GM10266 (cell line): Measurements from ENCODE around the gene SOX6.
"Not testable (repeated sequence)": the region's sequence is repeated elsewhere in the genome, so short reads cannot be mapped to it uniquely, and the experiment has no call there.

ENCODE experiments used
- DNase-seq: peaks from one replicate; pipeline ENCODE4 v3.0.0; 2012; ENCODE audit errors: extremely low spot score
- TF ChIP-seq, protein P1 (sequence below): IDR thresholded peaks from 2 replicates; pipeline ENCODE4 v1.5.1; 2012; ENCODE audit warnings: mild to moderate bottlenecking, low read depth; ENCODE audit not compliant: control insufficient read depth, insufficient read depth; ENCODE audit errors: missing control alignments

The SOX6 gene

DNA sequence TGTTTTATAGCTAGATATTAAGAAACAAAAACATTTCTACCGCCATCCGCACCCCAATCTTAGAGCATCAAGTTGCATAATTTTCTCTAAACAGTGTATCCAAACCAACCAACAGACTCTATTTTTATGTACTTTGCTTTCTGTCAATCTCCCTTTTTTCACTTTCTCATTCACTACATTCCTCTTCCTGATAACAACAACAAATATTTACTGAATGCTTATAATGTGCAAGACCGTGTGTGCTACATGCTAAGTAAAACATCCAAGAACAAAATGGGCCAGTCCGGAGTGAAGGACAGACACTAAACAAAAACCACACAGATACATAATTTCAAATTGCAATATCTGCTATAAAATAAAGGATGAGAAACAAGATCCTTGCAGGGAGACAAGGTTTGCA is 38.6 kb upstream of the SOX6 start:
- TF ChIP-seq, protein P1, sequence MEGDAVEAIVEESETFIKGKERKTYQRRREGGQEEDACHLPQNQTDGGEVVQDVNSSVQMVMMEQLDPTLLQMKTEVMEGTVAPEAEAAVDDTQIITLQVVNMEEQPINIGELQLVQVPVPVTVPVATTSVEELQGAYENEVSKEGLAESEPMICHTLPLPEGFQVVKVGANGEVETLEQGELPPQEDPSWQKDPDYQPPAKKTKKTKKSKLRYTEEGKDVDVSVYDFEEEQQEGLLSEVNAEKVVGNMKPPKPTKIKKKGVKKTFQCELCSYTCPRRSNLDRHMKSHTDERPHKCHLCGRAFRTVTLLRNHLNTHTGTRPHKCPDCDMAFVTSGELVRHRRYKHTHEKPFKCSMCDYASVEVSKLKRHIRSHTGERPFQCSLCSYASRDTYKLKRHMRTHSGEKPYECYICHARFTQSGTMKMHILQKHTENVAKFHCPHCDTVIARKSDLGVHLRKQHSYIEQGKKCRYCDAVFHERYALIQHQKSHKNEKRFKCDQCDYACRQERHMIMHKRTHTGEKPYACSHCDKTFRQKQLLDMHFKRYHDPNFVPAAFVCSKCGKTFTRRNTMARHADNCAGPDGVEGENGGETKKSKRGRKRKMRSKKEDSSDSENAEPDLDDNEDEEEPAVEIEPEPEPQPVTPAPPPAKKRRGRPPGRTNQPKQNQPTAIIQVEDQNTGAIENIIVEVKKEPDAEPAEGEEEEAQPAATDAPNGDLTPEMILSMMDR, result no peak
- DNase-seq, result no peak

DNA sequence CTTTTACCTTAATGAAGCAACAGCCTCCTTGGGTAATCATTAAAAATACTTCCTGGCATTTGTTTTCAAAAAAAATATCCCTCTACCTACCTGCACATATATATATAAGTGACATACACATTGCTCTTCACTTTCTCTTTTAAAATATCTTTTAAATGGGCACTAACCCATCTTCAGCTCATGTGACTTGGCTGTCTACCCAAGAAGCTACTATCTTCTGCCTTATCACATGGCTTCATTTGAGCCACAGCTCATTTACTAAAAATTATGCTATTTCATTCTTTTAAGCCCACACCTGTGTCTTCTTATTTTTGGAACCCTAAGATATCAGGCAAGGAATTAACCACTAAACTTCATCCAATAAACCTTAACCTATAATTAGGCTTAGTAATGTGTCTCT is 37.0 kb upstream of the SOX6 start:
- TF ChIP-seq, protein P1, result no peak
- DNase-seq, result no peak

DNA sequence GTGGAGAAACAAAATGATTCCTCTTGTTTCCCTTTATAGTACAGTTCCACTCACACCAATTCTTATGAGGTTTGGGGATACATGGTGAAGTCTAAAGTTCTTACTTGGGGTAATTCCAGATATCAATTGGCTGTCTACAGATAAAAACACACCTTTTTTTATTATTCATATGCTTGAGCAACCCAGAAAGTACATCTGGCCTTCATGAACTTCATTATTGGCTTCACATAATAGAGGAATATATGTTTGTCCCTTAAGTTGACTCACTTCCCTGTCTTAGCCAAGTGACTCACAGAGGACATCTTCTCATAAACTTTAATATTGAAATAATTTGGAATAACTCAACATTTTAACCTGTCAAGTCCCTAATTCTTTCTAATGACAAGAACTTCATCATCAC is 36.3 kb upstream of the SOX6 start:
- no peak for DNase-seq
- TF ChIP-seq, protein P1, result no peak

DNA sequence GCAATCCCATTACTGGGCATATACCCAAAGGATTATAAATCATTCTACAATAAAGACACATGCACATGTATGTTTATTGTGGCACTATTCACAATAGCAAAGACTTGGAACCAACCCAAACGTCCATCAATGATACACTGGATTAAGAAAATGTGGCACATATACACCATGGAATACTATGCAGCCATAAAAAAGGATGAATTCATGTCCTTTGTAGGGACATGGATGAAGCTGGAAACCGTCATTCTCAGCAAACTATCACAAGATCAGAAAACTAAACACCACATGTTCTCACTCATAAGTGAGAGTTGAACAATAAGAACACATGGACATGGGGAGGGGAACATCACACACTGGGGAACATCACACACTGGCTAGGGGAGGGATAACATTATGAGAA is 34.5 kb upstream of the SOX6 start:
- not testable (repeated sequence) for DNase-seq

DNA sequence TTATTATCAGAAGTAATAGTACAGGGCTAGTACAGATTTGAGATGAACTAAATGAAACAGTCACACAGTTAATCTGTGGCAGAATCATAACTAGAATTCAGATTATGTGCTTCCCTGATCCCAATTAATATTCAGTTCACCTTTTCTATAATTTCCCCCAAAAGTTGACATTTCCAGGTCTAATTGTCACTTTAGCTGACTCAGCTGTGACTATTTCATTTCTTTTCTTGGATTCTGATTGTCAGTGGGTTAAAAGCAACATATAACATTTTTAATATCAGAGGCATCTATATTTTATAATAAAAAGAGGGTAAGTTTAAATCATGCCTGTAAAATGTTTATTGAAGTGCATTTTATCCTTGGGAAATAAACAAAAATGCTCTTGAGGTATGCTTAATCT is 28.8 kb upstream of the SOX6 start:
- no peak for DNase-seq
- TF ChIP-seq, protein P1, result no peak

DNA sequence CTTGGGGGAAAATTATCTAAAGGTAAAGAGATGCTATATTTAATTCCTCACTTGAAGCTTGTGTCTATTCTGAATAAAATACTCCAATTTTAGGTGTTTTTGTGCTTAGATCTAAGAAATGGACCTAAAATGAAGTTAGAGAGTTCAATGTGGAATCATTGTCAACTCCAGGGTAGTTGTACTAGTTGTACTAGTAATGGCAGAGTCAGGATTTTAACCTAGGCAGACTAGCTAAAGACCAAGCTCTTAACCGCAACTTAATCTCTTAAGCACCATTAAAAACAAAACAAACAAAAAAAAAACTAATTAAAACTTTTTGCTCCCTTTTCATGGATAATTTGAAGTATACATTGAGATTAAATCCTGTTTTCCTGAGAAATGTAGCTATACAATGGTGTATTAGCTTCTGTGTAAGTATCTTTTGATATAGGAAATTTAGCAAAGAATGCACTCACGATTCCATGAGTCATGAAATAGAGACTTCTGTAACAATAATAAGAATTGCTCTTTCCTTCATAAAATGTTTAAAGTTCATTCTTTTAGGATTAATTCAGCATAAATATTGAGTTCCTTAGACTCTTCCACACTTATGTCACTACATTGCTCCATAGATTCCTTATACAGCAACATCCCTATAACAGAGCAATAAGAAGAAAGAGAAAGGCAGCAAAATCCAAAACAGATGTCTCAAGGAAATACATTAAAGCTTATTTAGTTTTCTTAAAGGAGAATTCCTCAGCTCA is 26.5 kb upstream of the SOX6 start:
- TF ChIP-seq, protein P1, result no peak
- DNase-seq, result no peak

DNA sequence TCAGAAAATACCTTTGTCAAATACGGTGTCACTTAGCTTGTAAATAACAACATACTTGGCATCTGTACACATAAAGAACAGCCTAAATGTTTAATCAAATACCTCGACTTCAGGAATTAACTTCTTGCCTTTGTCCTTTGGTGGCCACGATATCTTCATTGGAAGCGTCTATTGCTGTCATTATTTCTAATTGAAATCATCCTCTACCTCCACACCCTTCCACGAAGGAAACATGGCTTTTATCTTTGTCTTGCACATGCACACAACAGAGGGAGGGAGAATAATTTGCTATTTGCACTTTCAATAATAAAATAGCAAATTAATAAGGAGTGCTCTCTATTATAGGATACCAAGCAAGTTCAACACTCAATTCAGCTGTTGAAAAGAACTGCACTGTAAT is 25.8 kb upstream of the SOX6 start:
- TF ChIP-seq, protein P1, result no peak
- DNase-seq, result no peak
